H9 (cell line): ENCODE measurements around the gene DMAC2. TPM values are rescaled to one million over a fixed set of nuclear protein-coding genes. Genes with fewer than 3 reads are reported as not detected.

ENCODE experiments used
- DNase-seq: peaks from one replicate; pipeline ENCODE4 v3.0.0-alpha.2; 2017
- H2AFZ ChIP-seq: one replicate; pipeline ENCODE4 v1.6.1; 2013; ENCODE audit warnings: mild to moderate bottlenecking, low read length, control low read depth, moderate library complexity
- H2AK5ac ChIP-seq: 2 replicates; pipeline ENCODE4 v1.6.1; 2013; ENCODE audit warnings: low read length, control low read depth, mixed read lengths; ENCODE audit not compliant: insufficient read length
- H2BK120ac ChIP-seq: one replicate; pipeline ENCODE4 v1.6.1; 2013; ENCODE audit warnings: low read depth, mild to moderate bottlenecking, low read length, control low read depth, inconsistent platforms; ENCODE audit not compliant: poor library complexity, severe bottlenecking
- H2BK12ac ChIP-seq: 2 replicates; pipeline ENCODE4 v1.6.1; 2013; ENCODE audit warnings: low read length, control low read depth, mixed read lengths, low read depth; ENCODE audit not compliant: insufficient read length
- H2BK15ac ChIP-seq: 2 replicates; pipeline ENCODE4 v1.6.1; 2013; ENCODE audit warnings: low read depth, low read length, control low read depth
- H2BK20ac ChIP-seq: one replicate; pipeline ENCODE4 v1.6.1; 2013; ENCODE audit warnings: low read depth, mild to moderate bottlenecking, low read length, control low read depth, inconsistent platforms; ENCODE audit not compliant: poor library complexity, severe bottlenecking
- H2BK5ac ChIP-seq: 2 replicates; pipeline ENCODE4 v1.6.1; 2013; ENCODE audit warnings: low read length, control low read depth, mixed read lengths; ENCODE audit not compliant: insufficient read length
- H3K14ac ChIP-seq: 2 replicates; pipeline ENCODE4 v1.6.1; 2013; ENCODE audit warnings: low read length, control low read depth; ENCODE audit not compliant: insufficient read depth
- H3K18ac ChIP-seq: 2 replicates; pipeline ENCODE4 v1.6.1; 2013; ENCODE audit warnings: low read depth, mild to moderate bottlenecking, mixed read lengths, low read length, control low read depth; ENCODE audit not compliant: insufficient read length
- H3K23ac ChIP-seq: 2 replicates; pipeline ENCODE4 v1.6.1; 2013; ENCODE audit warnings: low read length, control low read depth, mixed read lengths, low read depth; ENCODE audit not compliant: insufficient read length
- H3K23me2 ChIP-seq: 2 replicates; pipeline ENCODE4 v1.6.1; 2013; ENCODE audit warnings: low read depth, mild to moderate bottlenecking, mixed read lengths, low read length, control low read depth; ENCODE audit not compliant: insufficient read length, poor library complexity, severe bottlenecking
- H3K27ac ChIP-seq: 2 replicates; pipeline ENCODE4 v1.5.1; 2013; ENCODE audit warnings: low read length, control low read depth, mixed read lengths, low read depth; ENCODE audit not compliant: insufficient read length
- H3K27me3 ChIP-seq: 2 replicates; pipeline ENCODE4 v1.6.1; 2013; ENCODE audit warnings: low read length, control low read depth, inconsistent platforms; ENCODE audit not compliant: insufficient read depth
- H3K4ac ChIP-seq: 2 replicates; pipeline ENCODE4 v1.6.1; 2013; ENCODE audit warnings: low read depth, mild to moderate bottlenecking, control low read depth, inconsistent platforms, low read length, moderate library complexity
- H3K4me1 ChIP-seq: 2 replicates; pipeline ENCODE4 v1.6.1; 2013; ENCODE audit warnings: low read length, control low read depth, inconsistent platforms; ENCODE audit not compliant: insufficient read depth
- H3K4me2 ChIP-seq: 2 replicates; pipeline ENCODE4 v1.6.1; 2013; ENCODE audit warnings: low read length, control low read depth, mixed read lengths; ENCODE audit not compliant: insufficient read length, insufficient read depth
- H3K56ac ChIP-seq: 2 replicates; pipeline ENCODE4 v1.6.1; 2013; ENCODE audit warnings: low read depth, mild to moderate bottlenecking, mixed read lengths, low read length, control low read depth; ENCODE audit not compliant: insufficient read length
- H3K79me1 ChIP-seq: 2 replicates; pipeline ENCODE4 v1.6.1; 2013; ENCODE audit warnings: low read depth, mild to moderate bottlenecking, moderate library complexity, low read length, control low read depth, inconsistent platforms; ENCODE audit not compliant: insufficient read depth, poor library complexity, severe bottlenecking
- H3K79me2 ChIP-seq: 2 replicates; pipeline ENCODE4 v1.6.1; 2013; ENCODE audit warnings: low read length, control low read depth, inconsistent platforms; ENCODE audit not compliant: insufficient read depth
- H3K9ac ChIP-seq: 2 replicates; pipeline ENCODE4 v1.6.1; 2013; ENCODE audit warnings: low read length, control low read depth, mixed read lengths; ENCODE audit not compliant: insufficient read length; ENCODE audit errors: extremely low read depth
- H3K9me3 ChIP-seq: one replicate; pipeline ENCODE4 v1.6.1; 2013; ENCODE audit warnings: low read depth, low read length, inconsistent platforms; ENCODE audit not compliant: control insufficient read depth
- H3T11ph ChIP-seq: one replicate; pipeline ENCODE4 v1.6.1; 2013; ENCODE audit warnings: mild to moderate bottlenecking, low read length, control low read depth, inconsistent platforms
- H4K20me1 ChIP-seq: one replicate; pipeline ENCODE4 v1.6.1; 2013; ENCODE audit not compliant: control insufficient read depth, insufficient read length, insufficient read depth
- H4K5ac ChIP-seq: 2 replicates; pipeline ENCODE4 v1.6.1; 2013; ENCODE audit warnings: low read depth, mild to moderate bottlenecking, mixed read lengths, low read length, control low read depth; ENCODE audit not compliant: insufficient read length
- H4K8ac ChIP-seq: replicated peaks from 2 replicates; pipeline ENCODE4 v1.6.1; 2013; ENCODE audit warnings: low read length, control low read depth, mixed read lengths, low read depth; ENCODE audit not compliant: insufficient read length
- H4K91ac ChIP-seq: 2 replicates; pipeline ENCODE4 v1.6.1; 2013; ENCODE audit warnings: low read depth, mild to moderate bottlenecking, moderate library complexity, mixed read lengths, low read length, control low read depth; ENCODE audit not compliant: insufficient read length
- H3K27ac Mint-ChIP-seq, 3 experiments: 2 replicates in 2 of 3; 3 replicates in 1 of 3; pipeline ENCODE4 v1.8.0; 2020 to 2021; ENCODE audit warnings: mixed read lengths in 3 of 3, mild to moderate bottlenecking in 1 of 3, moderate library complexity in 1 of 3
- H3K27me3 Mint-ChIP-seq: 2 replicates; pipeline ENCODE4 v1.8.0; 2021; ENCODE audit warnings: low read depth, mild to moderate bottlenecking, moderate library complexity, mixed read lengths
- H3K36me3 Mint-ChIP-seq, 3 experiments: 2 replicates in 2 of 3; 3 replicates in 1 of 3; pipeline ENCODE4 v1.8.0; 2020 to 2021; ENCODE audit warnings: low read depth in 3 of 3, mixed read lengths in 3 of 3; ENCODE audit not compliant: insufficient read depth in 1 of 3
- H3K4me1 Mint-ChIP-seq, 2 experiments: 2 replicates each; pipeline ENCODE4 v1.8.0; 2020; ENCODE audit warnings: mixed read lengths in 2 of 2
- H3K4me3 Mint-ChIP-seq, 2 experiments: 2 replicates in 1 of 2; 3 replicates in 1 of 2; pipeline ENCODE4 v1.8.0; 2020 to 2021; ENCODE audit warnings: mild to moderate bottlenecking in 2 of 2, mixed read lengths in 2 of 2, moderate library complexity in 1 of 2
- H3K9me3 Mint-ChIP-seq, 2 experiments: 2 replicates in 1 of 2; 3 replicates in 1 of 2; pipeline ENCODE4 v1.8.0; 2020; ENCODE audit warnings: mild to moderate bottlenecking in 2 of 2, mixed read lengths in 2 of 2, moderate library complexity in 1 of 2
- CTCF ChIP-seq: fragments of 200-600 bp; sonication (generic); conservative IDR thresholded peaks from 3 replicates; pipeline ENCODE4 v1.8.0; 2021; ENCODE audit warnings: antibody characterized with exemption, mild to moderate bottlenecking
- WGBS: extraction: QIAGEN DNeasy Blood & Tissue Kit; methylation state at CpG from one replicate; pipeline ENCODE4 v1.1.7; 2013; ENCODE audit warnings: missing lambda C conversion rate, low lambda C conversion rate, mixed read lengths; ENCODE audit not compliant: insufficient read length; ENCODE audit errors: extremely low coverage; 5-methylcytosine and 5-hydroxymethylcytosine counted together
- total RNA-seq: library from RNA; stranded (reverse); gene quantifications from 2 replicates; pipeline ENCODE4 v1.2.1, GENCODE V29; 2021

The DMAC2 gene
- total RNA-seq, 1 experiment from 2014 or later, result 70.5 TPM

GRCh38 chr19:41405776-41406175 lies 33.9 kb downstream of the DMAC2 start:
- H3K4me1 ChIP-seq, result no peaks in the 10 kb centered on the region; the same call in 1 of the 2 replicates
- H2AK5ac ChIP-seq, result no peak overlapping the region
- H3K9ac ChIP-seq, result no peak overlapping the region
- H3K79me2 ChIP-seq, result no peaks in the 10 kb centered on the region
- H3K23me2 ChIP-seq, result no peaks in the 10 kb centered on the region
- H3T11ph ChIP-seq, result no peak overlapping the region
- no peak overlapping the region for H3K27ac ChIP-seq
- no peaks in the 10 kb centered on the region for H3K79me1 ChIP-seq
- H4K5ac ChIP-seq, result no peak overlapping the region
- H3K4me2 ChIP-seq, result no peak overlapping the region
- no CpG with 5 or more reads among the region's 6 CpGs for WGBS
- H2BK20ac ChIP-seq, result no peak overlapping the region
- peaks cover 3% of the 10 kb centered on the region for H4K20me1 ChIP-seq
- H4K8ac ChIP-seq, result no peak overlapping the region
- H3K9me3 ChIP-seq, result no peaks in the 10 kb centered on the region
- H3K27me3 Mint-ChIP-seq, result no peaks in the 10 kb centered on the region
- no peak overlapping the region for H3K18ac ChIP-seq
- H3K23ac ChIP-seq, result no peak overlapping the region
- no peak overlapping the region for H2BK120ac ChIP-seq
- no peak overlapping the region for H4K91ac ChIP-seq
- H3K4me1 Mint-ChIP-seq, result peaks cover 7 to 18% of the 10 kb centered on the region in 2 experiments
- H3K27me3 ChIP-seq, result no peaks in the 10 kb centered on the region
- no peak overlapping the region for H2BK5ac ChIP-seq
- H3K4ac ChIP-seq, result no peak overlapping the region
- no peak overlapping the region for H2BK15ac ChIP-seq
- H3K4me3 Mint-ChIP-seq, result no peak overlapping the region
- DNase-seq, result no peak
- H2BK12ac ChIP-seq, result no peak overlapping the region
- H2AFZ ChIP-seq, result no peak overlapping the region
- H3K27ac Mint-ChIP-seq, result no peak overlapping the region
- peaks cover 0 to 1% (median 0%) of the 10 kb centered on the region in 3 experiments; a peak in 1 of 7 replicates for H3K36me3 Mint-ChIP-seq
- TF ChIP-seq CTCF, result no peak
- no peak overlapping the region for H3K56ac ChIP-seq
- H3K14ac ChIP-seq, result no peak overlapping the region
- no peaks in the 10 kb centered on the region for H3K9me3 Mint-ChIP-seq
